Tibial nerve (tissue), 4 donors: ENCODE measurements around the gene DDX54. TPM values are rescaled to one million over a fixed set of nuclear protein-coding genes. Genes with fewer than 3 reads are reported as not detected.

Source experiments
- DNase-seq, 2 donors: peaks; one replicate each; pipeline ENCODE4 v3.0.0-alpha.2; 2019; ENCODE audit warnings: low spot score in 2 of 2
- H3K27ac ChIP-seq, 4 donors: fragments of 200-600 bp; sonication (generic) in 3 of 4; one replicate each; pipeline ENCODE4 v1.5.1; 2017 to 2019; ENCODE audit warnings: mild to moderate bottlenecking in 1 of 4
- H3K27me3 ChIP-seq, 2 donors: fragments of 200-600 bp; sonication (generic) in 1 of 2; one replicate each; pipeline versions ENCODE4 v1.5.1 to v1.6.0; 2017 to 2019
- H3K36me3 ChIP-seq, 3 donors: fragments of 200-600 bp; sonication (generic); one replicate each; pipeline ENCODE4 v1.5.1; 2018 to 2019
- H3K4me1 ChIP-seq, 4 donors: fragments of 200-600 bp; sonication (generic) in 3 of 4; one replicate each; pipeline ENCODE4 v1.5.1; 2017 to 2019
- H3K4me3 ChIP-seq, 4 donors: fragments of 200-600 bp; sonication (generic) in 3 of 4; one replicate each; pipeline ENCODE4 v1.5.1; 2017 to 2019; ENCODE audit warnings: mild to moderate bottlenecking in 1 of 4, moderate library complexity in 1 of 4
- H3K9me3 ChIP-seq, 4 donors: fragments of 200-600 bp; sonication (generic) in 3 of 4; one replicate each; pipeline ENCODE4 v1.5.1; 2017 to 2019
- EP300 ChIP-seq, 2 donors: sonication (generic); formaldehyde crosslinking; IDR thresholded peaks; one replicate each; pipeline ENCODE4 v1.6.1; 2017; ENCODE audit warnings: antibody characterized with exemption in 2 of 2, mild to moderate bottlenecking in 1 of 2
- POLR2A ChIP-seq, 2 donors: fragments of 450-650 bp; IDR thresholded peaks; one replicate each; pipeline ENCODE4 v1.6.1; 2017; ENCODE audit warnings: antibody characterized with exemption in 2 of 2, mild to moderate bottlenecking in 2 of 2, moderate library complexity in 2 of 2
- WGBS, 2 donors: methylation state at CpG; one replicate each; pipeline ENCODE4 v1.1.5; 2018; 5-methylcytosine and 5-hydroxymethylcytosine counted together
- total RNA-seq, 4 donors: library from RNA; depleted of rRNA; stranded (reverse); fragments of >200 nt; gene quantifications; one replicate each; pipeline ENCODE4 v1.1.0, GENCODE V29; 2016
- TF ChIP-seq, protein P1 (sequence below), 5 experiments: fragments of 200-600 bp in 3 of 5; fragments of 450-650 bp in 2 of 5; sonication (generic) in 3 of 5; IDR thresholded peaks; one replicate each; pipeline ENCODE4 v1.5.1; 2016 to 2019; ENCODE audit warnings: antibody characterized with exemption in 5 of 5, mild to moderate bottlenecking in 3 of 5, moderate library complexity in 2 of 5

DDX54 gene
- total RNA-seq, 4 donors from 2014 or later, result 49.4 to 105 (median 83.0) TPM

DNA sequence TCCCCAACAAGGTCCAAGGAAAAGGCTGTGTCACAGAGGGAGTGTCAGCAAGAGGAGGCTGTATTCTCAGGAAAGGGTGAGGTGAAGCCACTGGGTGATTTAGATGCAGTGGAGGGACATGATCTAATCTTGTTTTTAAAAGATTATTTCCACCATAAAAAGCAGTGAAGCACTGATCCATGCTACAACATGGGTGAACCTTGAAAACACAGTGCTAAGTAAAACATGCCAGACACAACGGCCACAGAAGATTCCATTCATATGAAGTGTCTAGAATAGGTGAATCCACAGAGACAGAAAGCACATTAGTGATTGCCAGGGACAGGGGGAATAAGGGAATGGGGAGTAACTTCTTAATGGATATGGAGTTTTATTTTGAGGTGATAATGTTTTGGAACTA, 13.0 kb upstream of the DDX54 start:
- DNase-seq, result no peak
- Histone ChIP-seq H3K9me3 (no peaks in the 10 kb centered on the region), H3K27me3 (no peaks in the 10 kb centered on the region), H3K36me3 (no peaks in the 10 kb centered on the region), H3K27ac (no peak overlapping the region), H3K4me1 (peaks cover 0 to 26% (median 4%) of the 10 kb centered on the region in 4 donors), H3K4me3 (no peak overlapping the region)
- TF ChIP-seq EP300 (IDR thresholded peaks at IDR 0.05), result no peak
- no peak for TF ChIP-seq POLR2A (IDR thresholded peaks at IDR 0.05)
- TF ChIP-seq, protein P1, sequence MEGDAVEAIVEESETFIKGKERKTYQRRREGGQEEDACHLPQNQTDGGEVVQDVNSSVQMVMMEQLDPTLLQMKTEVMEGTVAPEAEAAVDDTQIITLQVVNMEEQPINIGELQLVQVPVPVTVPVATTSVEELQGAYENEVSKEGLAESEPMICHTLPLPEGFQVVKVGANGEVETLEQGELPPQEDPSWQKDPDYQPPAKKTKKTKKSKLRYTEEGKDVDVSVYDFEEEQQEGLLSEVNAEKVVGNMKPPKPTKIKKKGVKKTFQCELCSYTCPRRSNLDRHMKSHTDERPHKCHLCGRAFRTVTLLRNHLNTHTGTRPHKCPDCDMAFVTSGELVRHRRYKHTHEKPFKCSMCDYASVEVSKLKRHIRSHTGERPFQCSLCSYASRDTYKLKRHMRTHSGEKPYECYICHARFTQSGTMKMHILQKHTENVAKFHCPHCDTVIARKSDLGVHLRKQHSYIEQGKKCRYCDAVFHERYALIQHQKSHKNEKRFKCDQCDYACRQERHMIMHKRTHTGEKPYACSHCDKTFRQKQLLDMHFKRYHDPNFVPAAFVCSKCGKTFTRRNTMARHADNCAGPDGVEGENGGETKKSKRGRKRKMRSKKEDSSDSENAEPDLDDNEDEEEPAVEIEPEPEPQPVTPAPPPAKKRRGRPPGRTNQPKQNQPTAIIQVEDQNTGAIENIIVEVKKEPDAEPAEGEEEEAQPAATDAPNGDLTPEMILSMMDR (IDR thresholded peaks at IDR 0.05), result no peak
- WGBS, 2 donors, result 50 to 59% methylated on average over 1 of the region's 1 CpG

DNA sequence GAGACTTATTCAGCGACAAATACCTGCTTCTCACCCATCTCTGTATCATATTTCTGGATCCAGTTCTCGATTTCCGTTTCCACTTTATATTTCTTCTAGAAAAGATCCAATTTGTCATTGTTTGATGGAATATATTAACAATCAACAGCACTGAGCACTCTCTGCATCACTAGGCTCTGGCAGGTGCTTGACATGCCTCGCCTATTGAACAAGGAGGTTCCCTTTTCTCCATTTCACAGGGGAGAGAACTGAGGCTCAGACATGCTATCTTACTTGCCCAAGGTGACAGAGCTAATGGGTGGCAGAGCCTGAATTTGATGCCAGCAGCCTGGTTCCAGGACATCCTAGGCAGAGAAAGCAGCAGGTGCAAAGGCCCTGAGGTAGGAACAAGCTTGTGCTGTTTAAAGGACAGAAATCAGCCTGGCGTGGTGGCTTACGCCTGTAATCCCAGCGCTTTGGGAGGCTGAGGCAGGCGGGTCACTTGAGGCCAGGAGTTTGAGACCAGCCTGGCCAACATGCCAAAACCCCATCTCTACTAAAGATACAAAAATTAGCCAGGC, 12.3 kb upstream of the DDX54 start:
- no peak overlapping the region for H3K27ac ChIP-seq
- DNase-seq, result no peak
- H3K9me3 ChIP-seq, result no peaks in the 10 kb centered on the region
- WGBS, 2 donors, result 93 to 95% methylated on average over 7 to 8 of the region's 8 CpGs
- H3K27me3 ChIP-seq, result no peaks in the 10 kb centered on the region
- peaks cover 0 to 28% (median 4%) of the 10 kb centered on the region in 4 donors for H3K4me1 ChIP-seq
- no peak for TF ChIP-seq EP300 (IDR thresholded peaks at IDR 0.05)
- no peak for TF ChIP-seq POLR2A (IDR thresholded peaks at IDR 0.05)
- TF ChIP-seq, protein P1 (IDR thresholded peaks at IDR 0.05), result no peak
- no peak overlapping the region for H3K4me3 ChIP-seq
- H3K36me3 ChIP-seq, result peaks cover 0 to 2% (median 0%) of the 10 kb centered on the region in 3 donors

DNA sequence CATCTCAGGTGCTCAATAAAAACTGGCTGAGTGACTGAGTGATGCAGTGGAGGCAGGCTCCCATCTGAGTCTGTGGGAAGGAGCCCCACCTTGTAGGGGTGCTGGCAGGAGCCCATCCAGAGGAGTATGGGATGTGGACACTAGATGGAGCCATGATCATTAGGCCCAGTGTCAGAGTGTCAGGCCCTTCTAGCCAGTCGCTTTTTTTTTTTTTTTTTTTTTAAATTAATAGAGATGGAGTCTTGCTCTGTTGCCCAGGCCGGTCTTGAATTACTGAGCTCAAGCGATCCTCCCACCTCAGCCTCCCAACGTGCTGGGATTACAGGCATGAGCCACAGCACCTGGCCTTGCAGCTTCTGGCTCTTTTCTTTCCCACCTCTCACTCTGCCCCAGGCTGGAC, 11.7 kb upstream of the DDX54 start:
- peak; percentile 49 to 87 for DNase-seq
- H3K36me3 ChIP-seq, result peaks cover 0 to 8% (median 1%) of the 10 kb centered on the region in 3 donors
- 11 to 14% methylated on average over 4 of the region's 4 CpGs for WGBS, 2 donors
- no peaks in the 10 kb centered on the region for H3K27me3 ChIP-seq
- H3K4me3 ChIP-seq, result no peak overlapping the region
- H3K9me3 ChIP-seq, result no peaks in the 10 kb centered on the region
- peaks cover 0 to 28% (median 4%) of the 10 kb centered on the region in 4 donors for H3K4me1 ChIP-seq
- TF ChIP-seq EP300 (IDR thresholded peaks at IDR 0.05) (peak in 1 of 2 donors; percentile 44), POLR2A (IDR thresholded peaks at IDR 0.05) (no peak)
- TF ChIP-seq, protein P1 (IDR thresholded peaks at IDR 0.05), result peak; percentile 52 to 69 (median 64)
- H3K27ac ChIP-seq, result no peak overlapping the region

DNA sequence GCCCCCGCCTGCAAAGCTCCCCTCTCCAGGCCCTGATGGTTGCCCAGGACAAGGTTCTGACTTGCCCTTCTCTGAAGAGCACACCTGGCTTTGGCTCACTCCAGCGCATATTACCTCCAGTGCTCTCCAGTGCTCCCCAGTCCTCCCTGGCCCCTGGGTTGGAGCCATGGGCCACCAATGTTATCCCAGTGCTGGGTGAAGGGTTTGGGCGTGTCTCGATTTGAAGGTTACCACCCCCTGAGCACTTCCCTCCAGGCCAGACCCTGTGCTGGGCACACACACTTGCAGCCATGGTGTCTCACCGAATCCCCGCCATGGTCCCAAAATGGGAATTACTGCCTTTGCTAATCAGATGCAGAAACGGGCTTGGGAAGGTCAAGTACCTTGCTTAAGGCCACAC, 11.3 kb upstream of the DDX54 start:
- Histone ChIP-seq H3K4me1 (peaks cover 0 to 28% (median 4%) of the 10 kb centered on the region in 4 donors), H3K36me3 (peaks cover 0 to 12% (median 5%) of the 10 kb centered on the region in 3 donors), H3K9me3 (no peaks in the 10 kb centered on the region), H3K4me3 (no peak overlapping the region), H3K27me3 (no peaks in the 10 kb centered on the region), H3K27ac (no peak overlapping the region)
- DNase-seq, result no peak
- 79 to 80% methylated on average over 7 of the region's 7 CpGs for WGBS, 2 donors
- no peak for TF ChIP-seq POLR2A (IDR thresholded peaks at IDR 0.05)
- TF ChIP-seq, protein P1 (IDR thresholded peaks at IDR 0.05), result no peak
- no peak for TF ChIP-seq EP300 (IDR thresholded peaks at IDR 0.05)

DNA sequence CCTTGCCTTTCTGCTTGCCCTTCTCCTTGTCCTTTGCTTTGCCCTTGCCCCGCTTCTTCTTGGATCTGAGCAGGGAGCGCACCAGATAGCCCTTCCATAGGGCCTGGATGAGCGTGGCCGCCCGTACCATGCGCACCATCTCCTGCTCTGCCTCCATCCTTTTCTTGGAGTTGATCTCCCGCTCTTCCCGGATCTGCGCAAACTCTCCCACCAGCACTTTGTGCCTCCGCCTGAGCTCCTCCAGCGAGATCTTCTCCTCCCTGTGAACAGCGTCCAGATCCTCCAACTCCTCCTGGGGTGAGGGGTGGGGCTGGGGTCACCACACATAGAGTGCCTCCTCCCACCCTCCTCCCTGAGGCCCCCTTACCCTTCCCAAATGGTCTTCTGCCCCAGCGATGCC, 10.3 kb upstream of the DDX54 start:
- H3K4me3 ChIP-seq, result no peak overlapping the region
- H3K27ac ChIP-seq, result no peak overlapping the region
- TF ChIP-seq EP300 (IDR thresholded peaks at IDR 0.05), result no peak
- TF ChIP-seq POLR2A (IDR thresholded peaks at IDR 0.05), result no peak
- TF ChIP-seq, protein P1 (IDR thresholded peaks at IDR 0.05), result no peak
- H3K27me3 ChIP-seq, result no peaks in the 10 kb centered on the region
- WGBS, 2 donors, result 92 to 94% methylated on average over 13 of the region's 13 CpGs
- H3K36me3 ChIP-seq, result peaks cover 0 to 22% (median 9%) of the 10 kb centered on the region in 3 donors
- no peaks in the 10 kb centered on the region for H3K9me3 ChIP-seq
- H3K4me1 ChIP-seq, result peaks cover 0 to 28% (median 4%) of the 10 kb centered on the region in 4 donors
- no peak for DNase-seq
